Tibial nerve (tissue), 3 donors: Measurements from ENCODE around the gene ATRNL1.

Source experiments
- POLR2A ChIP-seq, 2 donors: fragments of 450-650 bp; IDR thresholded peaks; one replicate each; pipeline ENCODE4 v1.6.1; 2017; ENCODE audit warnings: antibody characterized with exemption in 2 of 2, mild to moderate bottlenecking in 2 of 2, moderate library complexity in 2 of 2
- TF ChIP-seq, protein P1 (sequence below), 5 experiments: fragments of 200-600 bp in 3 of 5; fragments of 450-650 bp in 2 of 5; sonication (generic) in 3 of 5; IDR thresholded peaks; one replicate each; pipeline ENCODE4 v1.5.1; 2016 to 2019; ENCODE audit warnings: antibody characterized with exemption in 5 of 5, mild to moderate bottlenecking in 3 of 5, moderate library complexity in 2 of 5

- TF ChIP-seq, protein P1, sequence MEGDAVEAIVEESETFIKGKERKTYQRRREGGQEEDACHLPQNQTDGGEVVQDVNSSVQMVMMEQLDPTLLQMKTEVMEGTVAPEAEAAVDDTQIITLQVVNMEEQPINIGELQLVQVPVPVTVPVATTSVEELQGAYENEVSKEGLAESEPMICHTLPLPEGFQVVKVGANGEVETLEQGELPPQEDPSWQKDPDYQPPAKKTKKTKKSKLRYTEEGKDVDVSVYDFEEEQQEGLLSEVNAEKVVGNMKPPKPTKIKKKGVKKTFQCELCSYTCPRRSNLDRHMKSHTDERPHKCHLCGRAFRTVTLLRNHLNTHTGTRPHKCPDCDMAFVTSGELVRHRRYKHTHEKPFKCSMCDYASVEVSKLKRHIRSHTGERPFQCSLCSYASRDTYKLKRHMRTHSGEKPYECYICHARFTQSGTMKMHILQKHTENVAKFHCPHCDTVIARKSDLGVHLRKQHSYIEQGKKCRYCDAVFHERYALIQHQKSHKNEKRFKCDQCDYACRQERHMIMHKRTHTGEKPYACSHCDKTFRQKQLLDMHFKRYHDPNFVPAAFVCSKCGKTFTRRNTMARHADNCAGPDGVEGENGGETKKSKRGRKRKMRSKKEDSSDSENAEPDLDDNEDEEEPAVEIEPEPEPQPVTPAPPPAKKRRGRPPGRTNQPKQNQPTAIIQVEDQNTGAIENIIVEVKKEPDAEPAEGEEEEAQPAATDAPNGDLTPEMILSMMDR (IDR thresholded peaks at IDR 0.05) = no peak
- TF ChIP-seq POLR2A (IDR thresholded peaks at IDR 0.05) = no peak
Measured at GRCh38 chr10:115696747-115697146, 603.6 kb downstream of the ATRNL1 start.
